ENCODE data around the gene TYW1B. TPM values are rescaled to one million over a fixed set of nuclear protein-coding genes. Genes with fewer than 3 reads are reported as not detected.
A peak's percentile ranks its signal among the peaks of the same experiment; 100 is the strongest.
"Not testable (repeated sequence)": the region's sequence is repeated elsewhere in the genome, so short reads cannot be mapped to it uniquely, and the experiment has no call there.

Gene TYW1B
- total and polyA plus RNA-seq, 2 donors (not counting 3 experiments of a cell fraction or from before 2014, with no cell fraction given): 0.69 to 2.7 TPM

GRCh38 chr7:72587267-72587666, 240.7 kb downstream of the TYW1B start:
- not testable (repeated sequence) for DNase-seq (ENCODE audit: low read depth, low spot score)

DNA sequence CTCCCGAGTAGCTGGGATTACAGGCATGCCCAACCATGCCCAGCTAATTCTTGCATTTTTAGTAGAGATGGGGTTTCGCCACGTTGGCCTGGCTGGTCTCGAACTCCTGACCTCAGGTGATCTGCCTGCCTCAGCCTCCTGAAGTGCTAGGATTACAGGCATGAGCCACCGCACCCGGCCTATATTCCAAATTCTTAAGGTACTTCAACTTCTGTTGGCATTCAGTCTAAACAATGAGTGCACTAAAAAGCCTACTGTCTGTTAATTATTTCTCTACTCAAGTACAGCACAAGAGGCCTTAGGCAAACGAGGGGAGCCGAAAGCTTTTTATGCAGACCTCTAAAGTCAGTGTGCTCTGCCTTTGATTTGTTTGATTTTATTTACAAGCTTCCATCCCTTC, 243.4 kb downstream of the TYW1B start:
- dilution Hi-C loops (cut with MboI; ENCODE audit: extremely low pct_ligation_motif_present, low sequenced_read_pairs); H3K79me2 ChIP-seq (ENCODE audit: control insufficient read depth, insufficient read depth, low read length); H3K27me3 ChIP-seq (ENCODE audit: control insufficient read depth in 2 of 2, insufficient read depth in 2 of 2, low read length in 2 of 2); intact Hi-C loops (cut with micrococcal nuclease); H3K9me3 ChIP-seq (replicated peaks; ENCODE audit: control insufficient read depth, insufficient read depth, low read length); H3K9me1 ChIP-seq (replicated peaks; ENCODE audit: control insufficient read depth, extremely low read depth, insufficient read depth, low read length); BruUV-seq (replicated peaks); H3K9ac ChIP-seq (replicated peaks; ENCODE audit: extremely low read depth, insufficient read depth, low read length); H4K20me1 ChIP-seq (replicated peaks; ENCODE audit: control insufficient read depth, extremely low read depth, insufficient read depth, low read length); H3K4me3 ChIP-seq (replicated peaks in 1 of 3; ENCODE audit: insufficient read depth in 1 of 3, low read depth in 1 of 3, low read length in 3 of 3); DNase-seq (ENCODE audit: low read depth, low spot score); H3K27ac ChIP-seq (ENCODE audit: insufficient read depth, low read depth, low read length); H3K36me3 ChIP-seq (ENCODE audit: control insufficient read depth in 2 of 2, extremely low read depth in 1 of 2, insufficient read depth in 2 of 2, low read length in 2 of 2); H3K4me1 ChIP-seq (ENCODE audit: control insufficient read depth, extremely low read depth, insufficient read depth, low read length); POLR2A ChIA-PET; H3K4me2 ChIP-seq (ENCODE audit: insufficient read depth, low read length); CTCF ChIA-PET; H2AFZ ChIP-seq (ENCODE audit: low read depth, low read length); FAIRE-seq: not testable (repeated sequence)

More at GRCh38 chr7:72587267-72587666, 240.7 kb downstream of the TYW1B start:
- H3K4me1 ChIP-seq (ENCODE audit: control insufficient read depth, extremely low read depth, insufficient read depth, low read length); H3K4me2 ChIP-seq (ENCODE audit: insufficient read depth, low read length); BruUV-seq (replicated peaks); H2AFZ ChIP-seq (ENCODE audit: low read depth, low read length); dilution Hi-C loops (cut with MboI; ENCODE audit: extremely low pct_ligation_motif_present, low sequenced_read_pairs); CTCF ChIA-PET; H3K9me3 ChIP-seq (replicated peaks; ENCODE audit: control insufficient read depth, insufficient read depth, low read length); H3K79me2 ChIP-seq (ENCODE audit: control insufficient read depth, insufficient read depth, low read length); H3K36me3 ChIP-seq (ENCODE audit: control insufficient read depth in 2 of 2, extremely low read depth in 1 of 2, insufficient read depth in 2 of 2, low read length in 2 of 2); FAIRE-seq; H3K4me3 ChIP-seq (replicated peaks in 1 of 3; ENCODE audit: insufficient read depth in 1 of 3, low read depth in 1 of 3, low read length in 3 of 3); intact Hi-C loops (cut with micrococcal nuclease); H3K27me3 ChIP-seq (ENCODE audit: control insufficient read depth in 2 of 2, insufficient read depth in 2 of 2, low read length in 2 of 2); H4K20me1 ChIP-seq (replicated peaks; ENCODE audit: control insufficient read depth, extremely low read depth, insufficient read depth, low read length); H3K9me1 ChIP-seq (replicated peaks; ENCODE audit: control insufficient read depth, extremely low read depth, insufficient read depth, low read length); POLR2A ChIA-PET; H3K27ac ChIP-seq (ENCODE audit: insufficient read depth, low read depth, low read length); H3K9ac ChIP-seq (replicated peaks; ENCODE audit: extremely low read depth, insufficient read depth, low read length): not testable (repeated sequence)

DNA sequence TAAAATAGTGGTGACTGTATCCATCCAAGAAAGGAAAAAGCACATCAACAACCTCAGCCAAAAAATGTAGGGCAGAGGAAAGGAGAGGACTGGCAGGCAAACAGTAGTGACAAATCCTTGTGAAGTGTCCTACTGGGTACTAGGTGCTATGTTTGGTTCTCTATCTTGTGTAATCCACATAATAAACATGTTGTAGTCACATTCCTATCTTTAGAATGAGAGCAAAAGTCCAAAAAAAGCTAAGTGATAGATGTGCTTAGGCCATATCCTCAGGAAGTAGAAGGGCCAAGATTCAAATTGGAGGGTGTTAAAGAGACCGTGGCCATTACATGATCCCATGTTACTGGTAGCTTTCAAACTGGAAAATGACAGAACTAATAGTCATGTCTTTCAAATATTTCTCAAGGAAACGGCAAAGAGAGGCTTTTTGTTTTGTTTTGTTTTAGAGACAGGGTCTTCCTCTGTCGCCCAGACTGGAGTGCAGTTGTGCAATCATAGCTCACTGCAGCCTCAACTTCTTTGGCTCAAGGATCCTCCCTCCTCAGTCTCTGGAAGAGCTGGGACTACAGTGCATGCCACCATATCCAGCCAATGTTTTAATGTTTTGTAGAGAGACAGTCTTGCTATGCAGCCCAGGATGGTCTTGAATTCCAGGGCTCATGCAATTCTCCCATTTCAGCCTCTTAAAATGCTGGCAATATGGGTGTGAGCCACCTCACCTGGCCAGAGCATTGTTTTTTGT, 244.2 kb downstream of the TYW1B start:
- H3K9me3 ChIP-seq (replicated peaks; ENCODE audit: control insufficient read depth, insufficient read depth, low read length); DNase-seq (ENCODE audit: low read depth, low spot score); H3K9me1 ChIP-seq (replicated peaks; ENCODE audit: control insufficient read depth, extremely low read depth, insufficient read depth, low read length); H3K36me3 ChIP-seq (ENCODE audit: control insufficient read depth in 2 of 2, extremely low read depth in 1 of 2, insufficient read depth in 2 of 2, low read length in 2 of 2); BruUV-seq (replicated peaks); dilution Hi-C loops (cut with MboI; ENCODE audit: extremely low pct_ligation_motif_present, low sequenced_read_pairs); H3K4me2 ChIP-seq (ENCODE audit: insufficient read depth, low read length); FAIRE-seq; H2AFZ ChIP-seq (ENCODE audit: low read depth, low read length); intact Hi-C loops (cut with micrococcal nuclease); H3K27me3 ChIP-seq (ENCODE audit: control insufficient read depth in 2 of 2, insufficient read depth in 2 of 2, low read length in 2 of 2); H3K9ac ChIP-seq (replicated peaks; ENCODE audit: extremely low read depth, insufficient read depth, low read length); H3K4me3 ChIP-seq (replicated peaks in 1 of 3; ENCODE audit: insufficient read depth in 1 of 3, low read depth in 1 of 3, low read length in 3 of 3); POLR2A ChIA-PET; H3K4me1 ChIP-seq (ENCODE audit: control insufficient read depth, extremely low read depth, insufficient read depth, low read length); CTCF ChIA-PET; H3K27ac ChIP-seq (ENCODE audit: insufficient read depth, low read depth, low read length); H3K79me2 ChIP-seq (ENCODE audit: control insufficient read depth, insufficient read depth, low read length); H4K20me1 ChIP-seq (replicated peaks; ENCODE audit: control insufficient read depth, extremely low read depth, insufficient read depth, low read length): not testable (repeated sequence)

GRCh38 chr7:72580142-72580770, 247.7 kb downstream of the TYW1B start:
- FAIRE-seq: peak; percentile 35
- H3K9ac ChIP-seq (replicated peaks; ENCODE audit: extremely low read depth, insufficient read depth, low read length); H2AFZ ChIP-seq (ENCODE audit: low read depth, low read length); BruUV-seq (replicated peaks); intact Hi-C loops (cut with micrococcal nuclease); CTCF ChIA-PET; DNase-seq (ENCODE audit: low read depth, low spot score); H3K27me3 ChIP-seq (ENCODE audit: control insufficient read depth in 2 of 2, insufficient read depth in 2 of 2, low read length in 2 of 2); dilution Hi-C loops (cut with MboI; ENCODE audit: extremely low pct_ligation_motif_present, low sequenced_read_pairs); H3K36me3 ChIP-seq (ENCODE audit: control insufficient read depth in 2 of 2, extremely low read depth in 1 of 2, insufficient read depth in 2 of 2, low read length in 2 of 2); H3K27ac ChIP-seq (ENCODE audit: insufficient read depth, low read depth, low read length); H3K9me1 ChIP-seq (replicated peaks; ENCODE audit: control insufficient read depth, extremely low read depth, insufficient read depth, low read length); H3K4me3 ChIP-seq (replicated peaks in 1 of 3; ENCODE audit: insufficient read depth in 1 of 3, low read depth in 1 of 3, low read length in 3 of 3); H3K79me2 ChIP-seq (ENCODE audit: control insufficient read depth, insufficient read depth, low read length); H3K9me3 ChIP-seq (replicated peaks; ENCODE audit: control insufficient read depth, insufficient read depth, low read length); H4K20me1 ChIP-seq (replicated peaks; ENCODE audit: control insufficient read depth, extremely low read depth, insufficient read depth, low read length); H3K4me2 ChIP-seq (ENCODE audit: insufficient read depth, low read length); H3K4me1 ChIP-seq (ENCODE audit: control insufficient read depth, extremely low read depth, insufficient read depth, low read length); POLR2A ChIA-PET: not testable (repeated sequence)
